ENCODE results near the gene ATP5F1D.

DNA sequence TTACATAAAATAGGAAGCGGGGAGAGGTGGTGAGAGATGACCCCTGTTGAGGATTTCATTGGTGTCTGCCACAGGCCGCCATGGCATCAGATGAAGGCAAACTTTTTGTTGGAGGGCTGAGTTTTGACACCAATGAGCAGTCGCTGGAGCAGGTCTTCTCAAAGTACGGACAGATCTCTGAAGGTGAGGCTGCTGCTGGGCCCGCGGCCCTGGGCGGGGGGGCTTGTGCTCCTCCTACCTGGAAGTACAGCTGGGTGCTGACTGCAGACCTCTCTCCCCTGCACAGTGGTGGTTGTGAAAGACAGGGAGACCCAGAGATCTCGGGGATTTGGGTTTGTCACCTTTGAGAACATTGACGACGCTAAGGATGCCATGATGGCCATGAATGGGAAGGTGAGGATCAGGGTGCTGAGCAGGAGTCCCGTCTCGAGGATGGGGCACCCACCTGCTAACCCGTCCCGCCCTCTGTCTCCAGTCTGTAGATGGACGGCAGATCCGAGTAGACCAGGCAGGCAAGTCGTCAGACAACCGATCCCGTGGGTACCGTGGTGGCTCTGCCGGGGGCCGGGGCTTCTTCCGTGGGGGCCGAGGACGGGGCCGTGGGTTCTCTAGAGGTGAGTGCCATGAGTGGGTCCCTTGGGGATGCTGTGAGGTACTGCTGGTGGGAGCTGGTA lies 29.4 kb downstream of the ATP5F1D start:
- TF ChIP-seq, protein P1, sequence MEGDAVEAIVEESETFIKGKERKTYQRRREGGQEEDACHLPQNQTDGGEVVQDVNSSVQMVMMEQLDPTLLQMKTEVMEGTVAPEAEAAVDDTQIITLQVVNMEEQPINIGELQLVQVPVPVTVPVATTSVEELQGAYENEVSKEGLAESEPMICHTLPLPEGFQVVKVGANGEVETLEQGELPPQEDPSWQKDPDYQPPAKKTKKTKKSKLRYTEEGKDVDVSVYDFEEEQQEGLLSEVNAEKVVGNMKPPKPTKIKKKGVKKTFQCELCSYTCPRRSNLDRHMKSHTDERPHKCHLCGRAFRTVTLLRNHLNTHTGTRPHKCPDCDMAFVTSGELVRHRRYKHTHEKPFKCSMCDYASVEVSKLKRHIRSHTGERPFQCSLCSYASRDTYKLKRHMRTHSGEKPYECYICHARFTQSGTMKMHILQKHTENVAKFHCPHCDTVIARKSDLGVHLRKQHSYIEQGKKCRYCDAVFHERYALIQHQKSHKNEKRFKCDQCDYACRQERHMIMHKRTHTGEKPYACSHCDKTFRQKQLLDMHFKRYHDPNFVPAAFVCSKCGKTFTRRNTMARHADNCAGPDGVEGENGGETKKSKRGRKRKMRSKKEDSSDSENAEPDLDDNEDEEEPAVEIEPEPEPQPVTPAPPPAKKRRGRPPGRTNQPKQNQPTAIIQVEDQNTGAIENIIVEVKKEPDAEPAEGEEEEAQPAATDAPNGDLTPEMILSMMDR (conservative IDR thresholded peaks at IDR 0.05; ENCODE audit: low read depth, low read length) = no peak
- TF ChIP-seq EZH2 (IDR thresholded peaks at IDR 0.05; ENCODE audit: low read length, unreplicated experiment) (no peak), EZH2phosphoT487 (IDR thresholded peaks at IDR 0.05; ENCODE audit: borderline replicate concordance, low read length) (no peak)

All from PC-3 (cell line).